ENCODE data around the gene GRM7.

GRM7 gene

DNA sequence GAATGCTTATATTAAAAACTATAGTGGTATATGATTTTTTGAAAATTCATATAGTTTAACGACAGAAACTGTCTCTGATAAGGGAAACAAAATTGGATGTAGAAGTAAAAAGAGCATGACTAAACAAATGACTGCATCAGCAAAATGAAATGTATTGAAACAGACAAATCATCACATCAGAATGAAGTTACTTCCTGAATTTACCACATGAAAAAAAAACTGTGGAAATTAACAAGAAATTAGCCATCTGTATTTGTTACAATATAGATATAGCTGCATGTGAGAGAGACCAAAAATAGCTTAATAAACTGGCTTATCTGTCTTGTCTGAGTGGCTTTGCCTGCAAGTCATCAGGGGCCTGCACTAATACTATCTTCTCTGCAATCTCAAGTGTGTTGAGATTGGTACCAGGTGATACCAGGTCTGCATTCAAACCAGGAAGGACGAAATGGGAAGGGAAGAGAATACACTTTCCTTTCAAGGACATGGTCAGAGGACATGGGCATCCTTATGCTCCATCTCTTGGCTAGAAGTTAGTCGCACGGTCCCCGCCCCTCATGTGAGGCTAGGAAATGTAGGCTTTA, 388.7 kb downstream of the GRM7 start:
- no peak for DNase-seq

GRCh38 chr3:7254251-7254650, 393.3 kb downstream of the GRM7 start:
- no peak for DNase-seq

GRCh38 chr3:7260975-7261374, 400.1 kb downstream of the GRM7 start:
- DNase-seq: no peak

DNA sequence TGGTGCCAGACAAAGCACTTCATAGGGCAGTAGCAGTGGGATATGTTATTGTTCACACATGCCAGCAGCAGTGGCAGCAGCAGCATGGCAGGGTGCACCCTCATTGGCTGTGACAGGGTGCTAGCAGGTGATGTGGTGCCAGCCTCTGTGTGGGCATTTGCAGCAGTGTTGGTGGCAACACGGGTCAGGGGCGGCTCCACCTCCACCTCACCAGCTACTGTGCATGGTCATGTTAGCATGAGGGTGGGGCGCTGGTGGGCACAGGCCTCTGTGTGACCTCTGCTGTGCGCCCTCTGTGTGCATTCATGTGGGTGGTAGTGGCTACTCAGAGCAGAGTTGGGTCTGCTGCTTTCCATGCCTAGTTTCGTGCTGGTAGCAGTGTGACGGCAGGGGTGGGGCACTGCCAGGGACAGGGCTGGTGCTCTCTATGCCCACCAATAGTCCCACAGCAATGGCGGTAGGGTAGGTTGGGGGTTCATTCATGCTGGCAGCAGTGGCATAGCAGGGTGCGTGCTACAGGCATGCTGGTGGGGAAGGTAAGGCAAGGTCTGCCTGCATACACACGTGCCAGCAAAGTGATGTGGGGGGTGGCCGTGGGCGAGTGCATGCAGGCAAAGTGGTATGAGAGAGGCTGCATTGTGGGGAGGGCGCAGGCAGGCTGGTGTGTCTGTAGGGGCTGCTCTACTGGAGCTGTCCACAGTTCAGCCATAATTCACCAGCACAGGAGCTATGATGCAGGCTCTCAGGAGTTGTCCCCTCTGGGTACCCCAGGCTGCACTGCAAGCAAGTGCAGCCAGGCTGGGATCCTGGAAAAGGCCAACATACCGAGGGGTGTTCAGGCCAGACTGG, 402.7 kb downstream of the GRM7 start:
- DNase-seq: no peak

- no peak for DNase-seq
These were observed 403.2 kb downstream of the GRM7 start for GRCh38 chr3:7264196-7264526.

- no peak for DNase-seq
These were observed 404.8 kb downstream of the GRM7 start for GRCh38 chr3:7265736-7266135.

DNA sequence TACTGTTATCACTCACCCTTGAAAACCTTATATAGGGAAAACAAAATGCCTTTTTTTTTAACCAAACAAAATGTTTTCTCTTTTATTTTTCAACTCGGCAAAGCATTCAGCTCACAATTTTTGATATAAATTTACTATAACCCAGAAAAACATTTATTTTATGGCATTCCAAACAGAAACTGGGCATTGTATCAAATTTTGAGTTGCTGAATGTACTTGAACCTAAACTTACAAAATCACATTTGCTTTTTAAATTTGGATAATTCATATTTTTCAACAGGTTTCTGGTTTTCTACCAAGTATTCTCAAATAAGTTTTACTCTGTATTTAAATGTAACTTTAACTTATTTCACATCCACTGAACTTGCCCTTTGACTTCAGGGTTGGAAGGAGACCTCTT, 405.6 kb downstream of the GRM7 start:
- no peak for DNase-seq

- no peak for DNase-seq
These were observed 409.8 kb downstream of the GRM7 start for GRCh38 chr3:7270731-7271130.

- no peak for DNase-seq
These were observed 410.7 kb downstream of the GRM7 start for GRCh38 chr3:7271631-7272030.

GRCh38 chr3:7272203-7272602, 411.3 kb downstream of the GRM7 start:
- DNase-seq: no peak

- DNase-seq: no peak
These were observed 414.5 kb downstream of the GRM7 start for GRCh38 chr3:7275396-7275795.

- DNase-seq: no peak
These were observed 419.4 kb downstream of the GRM7 start for GRCh38 chr3:7280318-7280717.

DNA sequence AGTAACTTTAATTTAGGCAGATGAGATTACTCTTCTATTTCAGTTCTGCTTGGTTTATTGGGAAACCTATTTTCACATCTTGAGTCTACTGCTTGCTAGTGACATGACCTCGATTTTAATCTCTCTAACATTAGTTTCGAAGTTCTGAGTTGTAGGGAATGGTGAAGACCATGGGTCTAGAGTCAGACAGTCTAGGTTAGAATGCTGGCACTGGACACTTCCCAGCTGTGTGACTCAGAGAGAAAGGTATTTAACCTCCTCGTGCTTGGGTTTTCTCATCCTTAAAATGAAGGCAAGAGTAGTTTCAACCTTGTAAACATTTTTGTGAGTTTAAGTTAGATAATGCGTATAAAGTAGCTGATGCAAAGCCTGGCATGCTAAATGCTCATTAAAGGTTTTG, 422.1 kb downstream of the GRM7 start:
- DNase-seq: no peak

DNA sequence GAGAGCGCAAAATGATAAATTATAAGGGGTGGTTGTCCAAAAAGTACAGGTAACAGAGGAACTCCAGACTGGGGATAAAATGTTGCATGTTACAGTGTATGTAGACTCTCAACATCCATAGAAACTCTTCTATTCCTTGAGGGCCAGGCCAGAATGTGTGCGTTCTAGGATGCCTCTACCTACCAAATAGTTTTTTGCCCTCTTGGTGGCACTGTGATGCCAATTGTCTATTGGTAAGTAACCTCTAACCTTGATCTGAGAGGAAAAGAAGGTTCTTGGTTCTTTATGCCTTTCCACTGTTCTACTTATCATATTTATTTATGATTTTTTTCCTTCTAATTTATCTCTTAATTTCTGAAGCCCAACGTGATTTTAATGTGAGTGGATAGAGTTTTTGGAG, 424.6 kb downstream of the GRM7 start:
- DNase-seq: peak; percentile 3

DNA sequence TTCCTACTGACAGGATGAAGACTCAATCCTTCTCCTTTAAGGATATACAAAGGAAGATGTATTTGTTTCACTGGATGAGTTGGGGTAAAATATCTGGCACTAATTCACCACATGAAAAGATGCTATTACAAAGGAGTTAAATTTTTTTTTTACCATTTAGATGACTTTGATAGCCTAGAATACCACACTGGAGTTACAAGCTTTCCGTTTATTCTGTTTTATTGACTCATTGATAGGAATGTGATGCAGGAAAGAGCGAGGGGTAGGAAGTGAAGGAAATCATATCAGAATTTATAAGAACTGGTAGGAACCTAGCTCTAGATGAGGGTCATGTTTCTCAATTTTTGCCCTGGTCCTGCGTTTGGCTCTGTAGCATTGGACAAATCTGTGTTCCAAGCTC, 427.2 kb downstream of the GRM7 start:
- no peak for DNase-seq

GRCh38 chr3:7289121-7289520, 428.2 kb downstream of the GRM7 start:
- DNase-seq: no peak

GRCh38 chr3:7290077-7290825, 429.3 kb downstream of the GRM7 start:
- DNase-seq: peak; percentile 17

- DNase-seq: no peak
These were observed 431.4 kb downstream of the GRM7 start for GRCh38 chr3:7292362-7292761.

GRCh38 chr3:7293286-7293685, 432.4 kb downstream of the GRM7 start:
- no peak for DNase-seq

- no peak for DNase-seq
These were observed 444.6 kb downstream of the GRM7 start for GRCh38 chr3:7305561-7305960.

DNA sequence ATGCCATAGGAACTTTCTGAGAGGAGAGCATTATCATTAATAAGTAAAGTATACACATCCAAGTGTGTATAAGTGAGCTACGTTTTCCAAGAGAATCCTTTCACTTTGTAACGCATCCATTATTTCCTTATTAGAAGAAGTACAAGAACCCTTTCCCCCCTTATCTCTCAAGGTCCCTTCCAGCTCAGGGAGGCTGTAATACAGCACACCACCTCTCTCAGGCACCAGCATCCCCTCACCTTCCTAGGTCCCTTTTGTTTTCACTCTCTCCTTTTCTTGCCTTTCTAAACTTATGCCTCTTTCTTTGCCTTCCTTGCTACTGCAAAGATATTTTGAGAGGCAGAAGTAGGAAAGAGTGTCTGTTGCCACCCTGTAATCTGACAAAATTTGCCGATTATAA, 446.0 kb downstream of the GRM7 start:
- DNase-seq: no peak

- no peak for DNase-seq
These were observed 446.5 kb downstream of the GRM7 start for GRCh38 chr3:7307410-7307809.

- peak; percentile 0 for DNase-seq
These were observed 448.8 kb downstream of the GRM7 start for GRCh38 chr3:7309641-7310102.

DNA sequence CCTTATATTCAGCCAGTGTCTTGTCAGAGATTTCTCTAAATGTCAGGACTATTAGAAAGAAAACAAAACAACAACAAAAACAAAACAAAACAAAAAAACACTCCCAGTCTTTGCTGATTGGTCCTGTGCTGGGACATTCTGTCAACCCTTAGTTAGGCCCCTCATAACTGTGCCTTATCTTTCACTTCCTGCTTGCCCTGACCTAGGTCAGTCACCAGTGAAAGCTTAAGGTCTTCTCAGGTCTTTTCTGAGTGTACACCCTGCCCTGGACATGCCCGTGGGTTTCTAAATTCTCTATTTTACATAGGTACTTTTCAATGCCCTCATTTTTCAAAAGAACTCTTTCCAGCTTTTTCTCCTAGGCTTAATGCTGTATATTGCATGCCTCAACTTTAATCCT, 454.1 kb downstream of the GRM7 start:
- DNase-seq: no peak

Measured in suppressor macrophage treated with lipopolysaccharide for 4 hours (primary cell).